HG02943 (cell line): ENCODE measurements around the gene POMGNT2.

Source experiments
- ATAC-seq: cut with Tn5 transposase; IDR thresholded peaks from one replicate; pipeline ENCODE4 v1.9.1; 2021; ENCODE audit warnings: mild to moderate bottlenecking, low read depth, moderate library complexity; ENCODE audit not compliant: unreplicated experiment

POMGNT2 gene

DNA sequence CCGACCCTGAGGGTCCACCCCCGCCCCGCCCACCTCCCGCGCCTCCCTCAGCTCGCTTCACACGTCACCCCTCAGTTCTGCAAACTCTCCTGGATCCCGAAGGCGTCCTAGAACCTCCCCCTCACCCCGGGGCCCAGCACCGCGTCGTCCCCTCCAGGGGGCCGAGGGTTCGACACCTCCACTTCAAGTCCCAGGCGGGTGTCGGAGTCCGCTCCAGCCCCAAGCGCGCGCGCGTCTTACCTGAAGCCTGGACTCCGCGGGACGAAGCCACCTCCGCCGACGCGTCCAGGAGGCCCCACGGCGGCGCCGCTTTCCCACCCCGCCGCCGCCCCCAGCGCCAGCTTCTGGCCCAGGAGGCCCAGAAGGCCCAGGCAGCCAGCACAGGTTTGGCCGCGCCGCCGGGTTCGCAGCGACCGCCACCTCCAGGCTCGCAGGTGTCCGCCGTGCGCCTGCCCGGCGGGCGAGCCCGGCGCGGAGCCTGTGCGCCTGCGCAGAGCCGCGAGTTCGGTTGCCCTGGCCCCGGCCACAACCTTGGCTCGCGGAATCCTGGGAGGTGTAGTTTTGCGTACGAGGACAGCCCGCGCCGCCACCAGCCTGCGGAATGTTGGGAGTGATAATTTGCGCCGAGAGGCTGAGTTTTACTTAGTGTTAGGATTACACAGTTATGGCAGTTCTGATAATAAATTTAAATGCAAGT lies at the start of gene POMGNT2:
Gene POMGNT2, minus strand, starts transcription at position 484 of the 697 bp plus-strand sequence. CDS start 24,648 bp downstream, outside the sequence.
- peak; percentile 77 for ATAC-seq

DNA sequence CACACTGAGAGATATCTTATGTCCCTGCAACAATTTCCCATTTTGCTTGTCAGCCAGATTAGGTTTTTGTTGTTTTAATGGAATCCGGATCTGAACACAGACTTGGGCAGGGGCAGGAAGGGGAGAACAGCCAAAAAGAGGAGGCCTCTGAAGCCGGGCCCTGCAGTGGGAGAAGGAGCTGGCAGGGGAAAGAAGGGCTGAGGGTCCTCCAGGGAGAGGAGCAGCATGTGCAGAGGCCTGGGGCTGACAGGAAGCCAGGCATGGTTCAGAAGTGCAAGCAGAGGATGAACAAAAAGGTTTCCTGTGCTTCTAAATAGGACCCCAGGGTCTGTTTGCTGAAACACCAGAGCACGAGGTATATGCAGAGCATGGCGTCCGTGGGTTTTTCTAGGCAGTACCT lies 49.1 kb upstream of the POMGNT2 start:
- no peak for ATAC-seq

- no peak for ATAC-seq
These were observed 47.6 kb upstream of the POMGNT2 start for GRCh38 chr3:43153216-43154083.

DNA sequence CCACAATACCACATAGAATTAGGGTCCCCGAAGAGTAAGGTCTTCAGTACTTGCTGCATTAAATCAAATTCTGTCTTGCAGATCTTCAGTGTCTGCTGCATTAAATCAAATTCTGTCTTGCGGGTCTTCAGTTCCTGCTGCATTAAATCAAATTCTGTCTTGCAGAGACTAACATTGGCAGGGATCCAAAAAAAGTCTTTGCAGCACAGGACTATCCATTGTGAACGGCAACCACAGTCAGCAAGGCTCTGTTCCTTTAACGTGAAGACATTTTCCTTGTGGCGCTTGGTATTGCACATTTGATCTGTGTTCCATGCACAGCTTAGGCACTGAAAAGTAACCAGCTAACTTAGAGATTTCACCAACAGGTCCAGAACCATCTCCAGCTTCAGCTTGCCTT lies 46.8 kb upstream of the POMGNT2 start:
- ATAC-seq = no peak

DNA sequence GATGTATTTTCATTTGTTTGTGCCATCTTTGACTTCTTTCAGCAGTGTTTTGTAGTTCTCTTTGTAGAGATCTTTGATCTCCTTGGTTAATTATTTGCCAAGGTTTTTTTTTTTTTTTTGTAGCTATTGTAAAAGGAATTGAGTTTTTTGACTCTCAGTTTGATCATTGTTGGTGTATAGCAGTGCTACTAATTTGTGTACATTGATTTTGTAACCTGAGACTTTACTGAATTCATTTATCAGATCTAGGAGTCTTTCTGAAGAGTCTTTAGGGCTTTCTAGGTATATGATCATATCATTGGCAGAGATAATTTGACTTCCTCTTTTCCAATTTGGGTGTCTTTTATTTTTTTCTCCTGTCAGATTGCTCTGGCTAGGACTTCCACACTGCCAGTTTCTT lies 42.2 kb upstream of the POMGNT2 start:
- ATAC-seq = no peak

DNA sequence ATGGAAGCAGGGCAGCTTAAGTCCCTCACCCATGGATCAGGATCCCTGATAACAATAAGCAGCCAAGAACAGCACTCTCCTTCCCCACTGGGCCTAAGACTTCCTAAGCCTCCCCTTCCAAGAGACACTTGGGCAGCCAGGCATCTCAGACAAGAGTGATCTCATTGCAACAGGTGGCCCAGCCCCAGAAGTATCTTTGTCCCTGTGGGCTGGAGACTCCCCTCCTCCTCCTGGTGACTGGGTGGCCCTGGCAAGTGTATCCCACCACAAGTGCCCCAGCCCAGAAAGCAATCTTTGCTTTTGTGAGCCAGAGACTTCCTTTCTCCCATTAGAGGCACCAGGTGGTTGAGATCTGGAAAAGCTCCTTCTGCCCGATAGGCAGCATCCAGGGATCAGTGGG lies 40.7 kb upstream of the POMGNT2 start:
- no peak for ATAC-seq

GRCh38 chr3:43144761-43145490 lies 39.0 kb upstream of the POMGNT2 start:
- no peak for ATAC-seq

- no peak for ATAC-seq
These were observed 36.6 kb upstream of the POMGNT2 start for GRCh38 chr3:43142472-43142871.

DNA sequence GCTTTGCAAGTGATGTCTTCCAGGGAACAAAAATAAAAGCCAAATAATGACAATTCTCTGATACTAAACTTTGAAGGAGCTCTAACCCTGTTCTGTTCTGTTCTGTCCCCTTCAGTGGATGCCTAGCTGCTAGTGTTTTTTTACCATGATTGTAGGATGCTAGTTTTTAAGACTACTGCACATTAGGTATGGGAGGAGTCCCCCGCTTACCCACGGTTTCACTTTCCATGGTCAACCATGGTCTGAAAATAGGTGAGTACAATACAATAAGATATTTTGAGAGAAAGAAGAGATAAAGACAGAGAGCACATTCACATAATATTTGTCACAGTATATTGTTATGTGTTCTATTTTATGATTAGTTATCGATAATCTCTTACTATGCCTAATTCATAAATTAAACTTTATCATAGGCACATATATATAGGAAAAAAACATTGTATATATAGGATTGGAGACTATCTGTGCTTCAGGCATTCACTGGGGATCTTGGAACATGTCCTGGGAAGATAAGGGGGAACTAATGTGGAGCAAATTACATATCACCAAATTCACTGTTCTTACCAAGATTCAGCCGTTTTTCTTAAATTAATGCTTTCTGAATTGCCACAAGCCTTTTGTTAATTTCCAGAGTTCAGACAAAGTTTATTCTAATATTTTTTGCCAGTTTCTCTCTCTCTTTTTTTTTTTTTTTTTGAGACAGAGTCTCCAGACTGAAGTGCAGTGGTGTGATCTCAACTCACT lies 32.8 kb upstream of the POMGNT2 start:
- ATAC-seq = no peak

- ATAC-seq = no peak
These were observed 27.2 kb upstream of the POMGNT2 start for GRCh38 chr3:43132870-43133636.

DNA sequence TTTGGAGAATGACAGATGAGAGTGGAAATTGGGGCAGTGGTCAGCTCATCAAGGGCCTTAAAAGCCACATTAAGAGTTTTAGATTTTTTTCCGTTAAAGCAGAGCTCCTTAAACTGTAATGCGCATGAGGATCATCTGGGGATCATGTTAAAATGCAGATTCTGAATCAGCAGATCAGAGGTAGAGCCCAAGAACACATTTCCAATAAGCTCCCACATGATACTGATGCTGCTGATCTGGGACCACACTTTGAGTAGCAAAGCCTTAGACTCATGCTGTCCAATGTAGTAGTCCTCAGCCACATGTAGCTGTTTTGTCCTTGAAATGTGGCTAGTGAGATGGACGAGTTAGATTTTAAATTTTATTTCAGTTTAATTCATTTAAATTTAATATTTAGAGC lies 26.3 kb upstream of the POMGNT2 start:
- no peak for ATAC-seq

DNA sequence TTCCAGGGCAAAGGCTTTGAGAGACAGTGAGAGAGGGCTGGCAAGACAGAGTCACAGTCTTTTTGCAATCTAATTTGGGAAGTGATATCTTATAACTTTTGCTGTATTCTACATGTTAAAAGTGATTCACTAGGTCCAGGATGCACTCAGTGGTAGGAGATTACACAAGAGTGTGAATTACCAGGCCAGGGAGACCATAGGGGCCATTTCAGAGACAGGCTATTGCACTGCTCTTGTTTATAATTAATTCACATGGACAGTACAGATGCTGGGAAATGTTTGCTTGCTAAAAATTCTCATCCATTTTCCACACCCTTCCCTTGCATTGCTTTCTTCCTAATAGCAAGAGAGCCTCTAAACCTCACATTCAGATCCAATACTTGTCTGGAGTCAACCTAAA lies 22.6 kb upstream of the POMGNT2 start:
- no peak for ATAC-seq

DNA sequence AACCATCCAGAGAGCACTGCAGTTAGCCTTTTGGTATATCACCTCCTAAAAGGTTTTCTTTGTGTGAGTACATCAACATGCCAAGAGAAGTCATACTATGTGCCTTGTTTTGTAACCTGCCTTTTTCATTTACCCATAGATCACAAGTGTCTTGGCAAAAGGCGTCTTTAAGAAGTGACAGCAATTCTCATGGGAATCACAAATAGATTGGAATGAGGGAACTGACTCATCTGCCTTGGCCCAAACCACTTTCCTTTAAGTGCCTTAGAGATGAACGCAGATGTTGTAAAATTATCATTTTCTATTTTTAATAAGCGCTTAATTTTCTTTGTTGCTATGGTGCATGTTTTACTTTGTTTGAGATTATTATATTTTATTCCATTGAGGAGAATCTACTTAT lies 20.7 kb upstream of the POMGNT2 start:
- no peak for ATAC-seq

DNA sequence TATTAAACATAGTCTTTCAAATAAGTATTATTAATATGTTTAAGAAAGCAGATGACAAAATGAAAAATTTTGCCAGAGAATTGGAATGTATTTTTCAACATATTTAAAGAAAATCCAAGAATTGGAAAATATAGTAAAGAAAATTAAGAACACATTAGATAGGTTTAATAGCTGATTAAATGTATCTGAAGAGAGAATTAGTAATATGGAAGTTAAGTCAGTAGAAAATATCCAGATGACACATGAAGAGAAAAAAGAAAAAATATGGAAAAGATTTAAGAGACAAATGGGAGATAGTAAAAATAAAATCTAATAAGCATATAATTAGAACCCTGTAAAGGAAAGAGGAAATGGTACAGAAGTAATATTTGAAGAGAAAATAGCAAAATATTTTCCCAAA lies 18.0 kb upstream of the POMGNT2 start:
- ATAC-seq = no peak

GRCh38 chr3:43120937-43121336 lies 15.1 kb upstream of the POMGNT2 start:
- ATAC-seq = no peak

DNA sequence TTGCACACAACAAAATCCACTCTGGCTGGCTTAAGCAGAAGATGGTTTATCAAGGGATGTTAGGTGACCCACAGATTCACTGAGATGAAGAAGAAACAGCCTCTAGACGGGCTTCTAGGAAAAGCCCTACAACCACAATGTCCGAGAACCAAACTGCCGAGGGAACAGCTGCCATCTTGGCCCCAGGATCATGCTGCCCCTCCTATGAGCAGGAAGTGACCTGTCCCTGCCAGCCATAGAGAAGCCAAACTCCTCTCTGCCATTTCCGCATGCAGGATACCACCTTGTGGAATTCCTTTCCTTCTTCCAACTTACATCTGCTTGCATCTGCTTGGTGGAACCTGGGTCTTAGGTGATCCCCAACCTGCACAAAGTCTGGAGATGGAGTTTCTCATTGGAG lies 11.4 kb upstream of the POMGNT2 start:
- no peak for ATAC-seq

- no peak for ATAC-seq
These were observed 7.8 kb upstream of the POMGNT2 start for GRCh38 chr3:43113671-43114070.

- no peak for ATAC-seq
These were observed 382 bp upstream of the POMGNT2 start for GRCh38 chr3:43106293-43106628.

GRCh38 chr3:43104660-43105595 lies 951 bp downstream of the POMGNT2 start:
- no peak for ATAC-seq
